Activated CD8-positive, alpha-beta T cell treated with anti-CD3 and anti-CD28 coated beads for 36 hours (primary cell): Measurements from ENCODE around the gene ZBP1. TPM values are rescaled to one million over a fixed set of nuclear protein-coding genes. Genes with fewer than 3 reads are reported as not detected.

ENCODE experiments used
- ATAC-seq: fragments of 200-7000 bp; cut with Tn5 transposase; one replicate; pipeline ENCODE4 v1.10.0; 2021; ENCODE audit warnings: mild to moderate bottlenecking, moderate library complexity
- CTCF ChIA-PET: fragments of 350-600 bp; sonication (Branson Sonifier 250); formaldehyde crosslinking; loops from one replicate; lab custom pipeline; 2021; ENCODE audit warnings: antibody characterized with exemption; lab: Charles Lee
- POLR2A ChIA-PET: fragments of 350-600 bp; sonication (Branson Sonifier 250); formaldehyde crosslinking; loops from one replicate; lab custom pipeline; 2021; ENCODE audit warnings: antibody characterized with exemption; lab: Charles Lee
- DNase-seq: peaks from one replicate; pipeline ENCODE4 v3.0.0-alpha.2; 2020
- H3K27ac Mint-ChIP-seq: one replicate; pipeline ENCODE4 v1.8.0; 2021; ENCODE audit warnings: mild to moderate bottlenecking, mixed read lengths
- H3K27me3 Mint-ChIP-seq: one replicate; pipeline ENCODE4 v1.8.0; 2021; ENCODE audit warnings: mixed read lengths
- H3K36me3 Mint-ChIP-seq: one replicate; pipeline ENCODE4 v1.8.0; 2021; ENCODE audit warnings: low read depth, mixed read lengths
- H3K4me1 Mint-ChIP-seq: one replicate; pipeline ENCODE4 v1.8.0; 2021; ENCODE audit warnings: low read depth, mixed read lengths
- H3K4me3 Mint-ChIP-seq: one replicate; pipeline ENCODE4 v1.8.0; 2021; ENCODE audit warnings: mild to moderate bottlenecking, moderate library complexity, mixed read lengths
- H3K9me3 Mint-ChIP-seq: one replicate; pipeline ENCODE4 v1.8.0; 2021; ENCODE audit warnings: mixed read lengths
- CTCF ChIP-seq: fragments of 200-600 bp; IDR thresholded peaks from one replicate; pipeline ENCODE4 v1.8.0; 2022; ENCODE audit warnings: antibody characterized with exemption, mild to moderate bottlenecking
- intact Hi-C: fragments of 100-400 bp; cut with micrococcal nuclease; formaldehyde crosslinking; loops from one replicate; pipeline ENCODE4 v1.10.0; 2022
- total RNA-seq, 2 experiments: library from RNA; stranded (reverse); gene quantifications; one replicate each; pipeline ENCODE4 v1.2.3, GENCODE V29; 2021

ZBP1 gene
- total RNA-seq, 2 experiments from 2014 or later, result 0.11 to 0.56 TPM

DNA sequence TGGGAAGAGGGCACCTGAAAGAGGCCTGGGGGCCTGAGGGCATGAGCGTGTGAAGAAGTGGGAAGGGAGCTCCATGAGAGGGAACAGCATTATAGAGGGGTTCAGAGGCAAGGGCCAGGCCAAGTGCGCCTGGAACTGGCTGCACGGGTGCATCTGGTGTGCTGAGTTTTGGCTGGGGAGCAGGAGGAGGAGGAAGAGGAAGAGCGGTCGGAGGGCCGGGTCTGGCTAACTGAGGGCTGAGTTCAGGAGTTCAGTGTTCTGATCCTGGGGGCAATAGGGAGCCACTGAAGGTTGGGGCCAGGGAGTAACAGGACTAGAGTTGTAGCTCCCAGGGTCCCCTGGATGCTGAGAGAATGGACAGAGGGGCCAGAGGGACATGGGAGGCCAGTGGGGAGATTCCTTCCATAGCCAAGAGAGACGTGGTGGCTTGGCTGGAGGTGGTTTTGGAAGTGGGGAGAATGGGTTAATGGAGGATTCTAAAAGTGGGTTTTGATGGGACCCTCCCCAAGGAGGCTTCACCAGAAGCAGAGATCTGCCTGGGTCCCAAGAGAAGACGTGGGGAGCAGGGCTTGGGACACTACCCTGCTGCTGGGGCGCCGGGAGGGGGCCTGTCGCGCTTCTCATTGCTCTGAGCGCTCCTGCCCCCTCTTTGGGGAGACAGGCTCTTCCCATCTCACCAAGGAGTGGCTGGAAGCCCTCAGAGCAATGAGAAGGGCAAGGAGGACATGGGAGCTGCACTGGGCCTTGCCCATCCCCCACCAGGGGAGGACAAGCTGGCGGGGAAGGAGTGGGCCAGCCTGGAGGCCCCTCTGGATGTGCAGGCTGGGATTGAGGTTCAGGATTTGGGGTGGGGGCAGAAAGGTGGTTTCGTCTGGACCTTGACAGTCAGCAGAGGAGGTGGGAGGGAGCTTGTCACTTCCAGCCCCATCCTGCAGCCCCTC lies 28.7 kb downstream of the ZBP1 start:
- ChIA-PET CTCF (interaction anchor here (1.3 to 1.8 kb wide), 3 partner anchors 90 to 579 kb away, joined by 4 read pairs; no protein-coding TSS in a partner anchor), POLR2A (no interaction called here)
- no peaks in the 10 kb centered on the region for H3K36me3 Mint-ChIP-seq
- intact Hi-C loops, result loop anchor here (5.0 to 10.0 kb wide), 2 partner anchors 79 to 583 kb away; no protein-coding TSS in a partner anchor
- H3K4me1 Mint-ChIP-seq, result no peaks in the 10 kb centered on the region
- H3K4me3 Mint-ChIP-seq, result no peak overlapping the region
- TF ChIP-seq CTCF, result no peak
- peaks cover 3% of the 10 kb centered on the region for H3K9me3 Mint-ChIP-seq
- no peak overlapping the region for H3K27ac Mint-ChIP-seq
- DNase-seq (no peak), ATAC-seq (no peak)
- peaks cover 3% of the 10 kb centered on the region for H3K27me3 Mint-ChIP-seq

DNA sequence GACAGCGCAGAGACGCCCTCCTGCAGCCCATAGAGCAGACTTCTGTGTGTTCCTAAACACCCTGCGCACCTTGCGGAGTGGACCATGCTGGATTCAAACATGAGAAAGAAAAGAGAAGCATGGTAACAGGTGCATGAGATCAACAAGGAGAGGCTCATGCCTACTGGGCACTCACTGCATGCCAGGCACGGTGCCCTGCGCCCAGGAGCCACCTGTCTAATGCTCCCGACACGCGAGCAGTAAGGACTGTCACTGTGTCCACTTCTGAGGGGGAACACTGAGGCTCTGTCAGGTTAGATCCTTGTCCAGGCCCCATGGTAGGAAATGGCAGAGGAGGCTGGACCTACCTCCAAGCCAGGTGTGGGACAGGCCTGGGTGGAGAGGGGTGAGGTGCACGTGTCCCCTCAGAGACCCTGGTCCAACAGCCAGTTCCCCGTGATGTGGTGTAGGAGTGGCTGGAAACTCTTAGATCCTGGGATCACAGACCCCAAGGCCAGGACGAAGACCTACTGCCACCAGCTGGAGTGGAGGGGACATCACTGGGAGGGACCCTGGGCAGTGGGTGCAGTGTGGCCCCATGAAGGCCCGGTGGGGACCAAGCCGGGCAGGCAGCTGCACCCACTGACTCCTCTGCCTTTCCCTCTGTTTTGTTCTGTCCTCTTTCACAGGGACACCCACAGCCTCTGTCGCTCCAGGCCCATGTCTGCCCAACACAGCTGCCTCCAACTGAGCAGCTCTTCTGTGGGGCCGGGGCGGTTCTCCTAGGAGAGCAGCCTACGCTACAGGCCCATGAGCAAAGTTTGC lies 29.5 kb downstream of the ZBP1 start:
- CTCF ChIA-PET, result interaction anchor here (1.8 kb wide), 1 partner anchor 89 kb away, joined by 4 read pairs; no protein-coding TSS in a partner anchor
- ATAC-seq, result no peak
- TF ChIP-seq CTCF, result no peak
- intact Hi-C loops, result loop anchor here (5.0 to 10.0 kb wide), 2 partner anchors 78 to 584 kb away; no protein-coding TSS in a partner anchor
- Mint-ChIP-seq H3K9me3 (peaks cover 3% of the 10 kb centered on the region), H3K27ac (no peak overlapping the region), H3K27me3 (peaks cover 3% of the 10 kb centered on the region), H3K36me3 (no peaks in the 10 kb centered on the region), H3K4me1 (no peaks in the 10 kb centered on the region), H3K4me3 (no peak overlapping the region)
- DNase-seq, result no peak
- POLR2A ChIA-PET, result no interaction called here

GRCh38 chr20:57589728-57590484 lies 30.3 kb downstream of the ZBP1 start:
- H3K36me3 Mint-ChIP-seq, result no peaks in the 10 kb centered on the region
- H3K9me3 Mint-ChIP-seq, result peaks cover 3% of the 10 kb centered on the region
- ChIA-PET CTCF (no interaction called here), POLR2A (no interaction called here)
- ATAC-seq, result no peak
- H3K27me3 Mint-ChIP-seq, result peaks cover 3% of the 10 kb centered on the region
- intact Hi-C loops, result loop anchor here (5.0 to 10.0 kb wide), 3 partner anchors 78 to 585 kb away; no protein-coding TSS in a partner anchor
- TF ChIP-seq CTCF, result no peak
- H3K4me1 Mint-ChIP-seq, result no peaks in the 10 kb centered on the region
- no peak overlapping the region for H3K4me3 Mint-ChIP-seq
- DNase-seq, result no peak
- no peak overlapping the region for H3K27ac Mint-ChIP-seq

DNA sequence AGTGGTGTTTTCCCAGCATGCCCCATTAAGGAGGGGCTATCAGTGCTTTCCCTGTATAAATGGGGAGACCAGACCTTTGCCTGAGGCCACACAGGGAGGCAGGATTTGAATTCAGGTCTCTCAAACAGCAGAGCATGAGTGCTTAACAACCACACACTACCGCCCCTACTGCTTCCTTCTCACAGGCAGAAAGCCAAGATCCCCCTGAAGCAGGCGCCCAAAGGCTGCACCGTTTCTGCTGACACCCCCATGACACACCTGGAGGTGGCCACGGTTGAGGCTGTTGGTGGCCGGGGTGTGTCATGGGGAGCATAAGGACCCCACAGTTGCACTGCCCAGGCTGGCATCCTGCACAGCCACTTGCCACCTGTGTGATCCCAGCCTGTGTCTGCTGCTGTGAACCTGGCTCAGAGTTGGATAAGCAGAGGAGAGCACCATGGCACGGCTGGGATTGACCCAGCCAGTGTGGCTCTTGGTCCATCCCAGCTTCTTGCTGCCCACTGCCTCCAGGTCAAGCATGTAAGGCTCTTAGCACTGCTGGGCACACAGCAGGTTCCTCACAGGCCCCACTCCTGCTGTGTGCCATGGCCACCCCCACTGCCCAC lies 31.0 kb downstream of the ZBP1 start:
- no peaks in the 10 kb centered on the region for H3K4me1 Mint-ChIP-seq
- intact Hi-C loops, result loop anchor here (5.0 kb wide), 1 partner anchor 207 kb away; no protein-coding TSS in a partner anchor
- peaks cover 3% of the 10 kb centered on the region for H3K9me3 Mint-ChIP-seq
- no peak for ATAC-seq
- no peak for DNase-seq
- TF ChIP-seq CTCF, result no peak
- H3K27me3 Mint-ChIP-seq, result peaks cover 5% of the 10 kb centered on the region
- H3K4me3 Mint-ChIP-seq, result no peak overlapping the region
- H3K36me3 Mint-ChIP-seq, result no peaks in the 10 kb centered on the region
- CTCF ChIA-PET, result interaction anchor here (1.0 kb wide), 1 partner anchor 91 kb away, joined by 3 read pairs; no protein-coding TSS in a partner anchor
- POLR2A ChIA-PET, result no interaction called here
- H3K27ac Mint-ChIP-seq, result no peak overlapping the region
